PFSK-1 (cell line): ENCODE data around the gene NACC1.

ENCODE experiments used
- POLR2AphosphoS5 ChIP-seq: IDR thresholded peaks from 2 replicates; pipeline ENCODE4 v1.6.1; 2012; ENCODE audit warnings: low read depth, mild to moderate bottlenecking, control low read depth, low read length, moderate library complexity
- SIN3A ChIP-seq: IDR thresholded peaks from 2 replicates; pipeline ENCODE4 v1.6.1; 2012; ENCODE audit warnings: mild to moderate bottlenecking, low read length, moderate library complexity, borderline replicate concordance; ENCODE audit not compliant: insufficient read depth
- TF ChIP-seq, protein P1 (sequence below), 2 experiments: IDR thresholded peaks; 2 replicates each; pipeline versions ENCODE4 v1.6.1 to v1.8.0; 2011 to 2012; ENCODE audit warnings: low read depth in 2 of 2, low read length in 2 of 2, control low read depth in 1 of 2, inconsistent platforms in 1 of 2, mild to moderate bottlenecking in 1 of 2, moderate library complexity in 1 of 2; ENCODE audit not compliant: insufficient read depth in 1 of 2

DNA sequence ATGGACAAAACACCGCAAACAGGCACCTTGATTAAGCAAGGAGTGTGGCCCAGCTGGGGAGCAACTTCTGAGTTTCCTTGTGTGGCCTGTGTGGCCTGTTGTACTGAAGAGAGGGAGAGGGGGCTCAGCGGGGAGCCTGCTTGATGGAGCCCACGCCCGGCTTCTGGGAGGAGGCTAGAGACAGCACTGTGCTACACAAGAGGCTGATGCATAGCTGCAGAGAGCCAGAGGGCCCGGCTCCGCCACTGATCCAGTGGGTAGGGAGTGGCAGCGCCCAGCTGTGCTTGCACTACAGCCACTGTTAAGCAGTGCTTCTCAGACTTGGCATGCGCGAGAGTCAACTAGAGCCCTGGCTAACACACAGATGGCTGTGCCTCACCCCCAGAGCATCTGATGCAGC lies 34.4 kb upstream of the NACC1 start:
- TF ChIP-seq SIN3A (no peak), POLR2AphosphoS5 (no peak)
- TF ChIP-seq, protein P1, sequence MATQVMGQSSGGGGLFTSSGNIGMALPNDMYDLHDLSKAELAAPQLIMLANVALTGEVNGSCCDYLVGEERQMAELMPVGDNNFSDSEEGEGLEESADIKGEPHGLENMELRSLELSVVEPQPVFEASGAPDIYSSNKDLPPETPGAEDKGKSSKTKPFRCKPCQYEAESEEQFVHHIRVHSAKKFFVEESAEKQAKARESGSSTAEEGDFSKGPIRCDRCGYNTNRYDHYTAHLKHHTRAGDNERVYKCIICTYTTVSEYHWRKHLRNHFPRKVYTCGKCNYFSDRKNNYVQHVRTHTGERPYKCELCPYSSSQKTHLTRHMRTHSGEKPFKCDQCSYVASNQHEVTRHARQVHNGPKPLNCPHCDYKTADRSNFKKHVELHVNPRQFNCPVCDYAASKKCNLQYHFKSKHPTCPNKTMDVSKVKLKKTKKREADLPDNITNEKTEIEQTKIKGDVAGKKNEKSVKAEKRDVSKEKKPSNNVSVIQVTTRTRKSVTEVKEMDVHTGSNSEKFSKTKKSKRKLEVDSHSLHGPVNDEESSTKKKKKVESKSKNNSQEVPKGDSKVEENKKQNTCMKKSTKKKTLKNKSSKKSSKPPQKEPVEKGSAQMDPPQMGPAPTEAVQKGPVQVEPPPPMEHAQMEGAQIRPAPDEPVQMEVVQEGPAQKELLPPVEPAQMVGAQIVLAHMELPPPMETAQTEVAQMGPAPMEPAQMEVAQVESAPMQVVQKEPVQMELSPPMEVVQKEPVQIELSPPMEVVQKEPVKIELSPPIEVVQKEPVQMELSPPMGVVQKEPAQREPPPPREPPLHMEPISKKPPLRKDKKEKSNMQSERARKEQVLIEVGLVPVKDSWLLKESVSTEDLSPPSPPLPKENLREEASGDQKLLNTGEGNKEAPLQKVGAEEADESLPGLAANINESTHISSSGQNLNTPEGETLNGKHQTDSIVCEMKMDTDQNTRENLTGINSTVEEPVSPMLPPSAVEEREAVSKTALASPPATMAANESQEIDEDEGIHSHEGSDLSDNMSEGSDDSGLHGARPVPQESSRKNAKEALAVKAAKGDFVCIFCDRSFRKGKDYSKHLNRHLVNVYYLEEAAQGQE (IDR thresholded peaks at IDR 0.05; ENCODE audit: insufficient read depth in 1 of 2, low read depth in 2 of 2, low read length in 2 of 2) = no peak
